ENCODE results near the gene MUC5AC.

GRCh38 chr11:1224491-1225385, 67.0 kb downstream of the MUC5AC start:
- TF ChIP-seq POLR2A (IDR thresholded peaks at IDR 0.05; ENCODE audit: extremely low read depth, insufficient read length) (no peak), CTCF (IDR thresholded peaks at IDR 0.05; ENCODE audit: low read depth, low read length) (no peak), MAX (IDR thresholded peaks at IDR 0.05; ENCODE audit: low read depth, low read length) (no peak)

Measured in NB4 (cell line).